C4-2B (cell line): ENCODE data around the gene MN1.

ENCODE experiments used
- CTCF ChIP-seq: fragments of 450-650 bp; conservative IDR thresholded peaks from 2 replicates; pipeline ENCODE4 v1.5.1; 2017; ENCODE audit warnings: mild to moderate bottlenecking
- ZFX ChIP-seq: fragments of 450-650 bp; IDR thresholded peaks from 2 replicates; pipeline ENCODE4 v1.6.1; 2017

- no peak for TF ChIP-seq CTCF
- TF ChIP-seq ZFX, result no peak
Measured at GRCh38 chr22:27723158-27723557, 78.4 kb downstream of the MN1 start.
